HG03064 (cell line): Measurements from ENCODE around the gene CREBRF.
"Not testable (repeated sequence)": the region's sequence is repeated elsewhere in the genome, so short reads cannot be mapped to it uniquely, and the experiment has no call there.

Experiments used
- ATAC-seq: cut with Tn5 transposase; IDR thresholded peaks from one replicate; pipeline ENCODE4 v1.9.1; 2021; ENCODE audit warnings: low read depth; ENCODE audit not compliant: unreplicated experiment

Gene CREBRF, protein sequence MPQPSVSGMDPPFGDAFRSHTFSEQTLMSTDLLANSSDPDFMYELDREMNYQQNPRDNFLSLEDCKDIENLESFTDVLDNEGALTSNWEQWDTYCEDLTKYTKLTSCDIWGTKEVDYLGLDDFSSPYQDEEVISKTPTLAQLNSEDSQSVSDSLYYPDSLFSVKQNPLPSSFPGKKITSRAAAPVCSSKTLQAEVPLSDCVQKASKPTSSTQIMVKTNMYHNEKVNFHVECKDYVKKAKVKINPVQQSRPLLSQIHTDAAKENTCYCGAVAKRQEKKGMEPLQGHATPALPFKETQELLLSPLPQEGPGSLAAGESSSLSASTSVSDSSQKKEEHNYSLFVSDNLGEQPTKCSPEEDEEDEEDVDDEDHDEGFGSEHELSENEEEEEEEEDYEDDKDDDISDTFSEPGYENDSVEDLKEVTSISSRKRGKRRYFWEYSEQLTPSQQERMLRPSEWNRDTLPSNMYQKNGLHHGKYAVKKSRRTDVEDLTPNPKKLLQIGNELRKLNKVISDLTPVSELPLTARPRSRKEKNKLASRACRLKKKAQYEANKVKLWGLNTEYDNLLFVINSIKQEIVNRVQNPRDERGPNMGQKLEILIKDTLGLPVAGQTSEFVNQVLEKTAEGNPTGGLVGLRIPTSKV

DNA sequence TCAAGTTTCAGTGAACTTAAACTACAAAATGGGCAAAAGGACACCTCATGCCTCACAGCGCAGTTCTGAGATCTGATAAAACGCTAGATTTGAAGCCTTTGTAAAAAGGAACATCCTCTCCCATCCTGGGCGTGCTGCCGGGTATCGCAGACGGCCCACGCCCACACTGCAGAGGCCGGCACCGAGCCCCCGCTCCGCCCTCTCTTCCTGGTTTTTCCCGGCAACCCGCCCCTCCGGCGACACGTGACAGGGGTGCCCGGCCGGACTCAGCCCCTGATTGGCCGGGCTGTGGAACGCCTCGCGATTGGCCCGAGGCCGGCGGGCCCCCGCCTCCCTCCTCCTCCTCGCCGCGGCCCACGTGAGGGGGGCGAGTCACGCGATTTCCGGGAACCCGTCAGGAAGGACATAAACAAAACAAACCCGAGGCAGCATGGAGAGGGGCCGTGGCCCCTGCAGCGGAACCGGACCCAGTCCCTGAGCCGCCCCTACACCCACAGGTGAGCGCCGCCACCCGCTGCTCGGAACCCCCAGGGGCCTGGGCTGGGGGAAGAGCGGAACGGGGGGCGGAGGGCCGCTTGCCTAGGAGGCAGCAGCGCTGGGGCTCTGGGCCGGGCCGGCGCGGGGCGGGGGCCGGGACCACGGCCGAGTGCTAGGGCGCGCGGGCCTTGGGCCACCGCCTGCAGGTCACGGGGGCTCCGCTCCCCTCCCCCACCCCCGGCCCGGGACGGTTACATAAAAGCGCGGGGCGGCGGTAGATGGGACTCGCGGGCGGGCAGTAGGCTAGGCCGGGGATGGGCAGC is at the start of gene CREBRF:
Gene CREBRF (plus strand): TSS at position 370 of the 800 bp plus-strand sequence. CDS start 24,424 bp downstream, outside the sequence.
- ATAC-seq = peak; percentile 66

DNA sequence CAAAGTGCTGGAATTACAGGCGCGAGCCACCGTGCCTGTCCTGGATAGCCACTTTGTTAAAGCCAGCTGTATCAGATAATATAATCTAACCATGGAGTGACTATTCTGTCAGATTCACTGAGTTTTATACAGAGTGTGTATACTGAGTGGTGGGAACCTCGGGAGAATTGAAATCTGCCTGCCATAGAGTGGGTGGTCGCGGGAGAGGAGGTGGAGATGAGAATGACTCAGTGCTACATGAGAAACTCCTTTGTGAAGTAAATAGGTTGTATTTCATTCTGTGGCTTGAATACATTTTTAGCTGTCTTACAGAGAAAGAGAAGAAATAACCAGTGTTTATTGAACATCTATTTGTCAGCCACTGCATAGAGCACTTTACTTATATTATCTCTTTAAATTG is 46.1 kb upstream of the CREBRF start:
- ATAC-seq = no peak

DNA sequence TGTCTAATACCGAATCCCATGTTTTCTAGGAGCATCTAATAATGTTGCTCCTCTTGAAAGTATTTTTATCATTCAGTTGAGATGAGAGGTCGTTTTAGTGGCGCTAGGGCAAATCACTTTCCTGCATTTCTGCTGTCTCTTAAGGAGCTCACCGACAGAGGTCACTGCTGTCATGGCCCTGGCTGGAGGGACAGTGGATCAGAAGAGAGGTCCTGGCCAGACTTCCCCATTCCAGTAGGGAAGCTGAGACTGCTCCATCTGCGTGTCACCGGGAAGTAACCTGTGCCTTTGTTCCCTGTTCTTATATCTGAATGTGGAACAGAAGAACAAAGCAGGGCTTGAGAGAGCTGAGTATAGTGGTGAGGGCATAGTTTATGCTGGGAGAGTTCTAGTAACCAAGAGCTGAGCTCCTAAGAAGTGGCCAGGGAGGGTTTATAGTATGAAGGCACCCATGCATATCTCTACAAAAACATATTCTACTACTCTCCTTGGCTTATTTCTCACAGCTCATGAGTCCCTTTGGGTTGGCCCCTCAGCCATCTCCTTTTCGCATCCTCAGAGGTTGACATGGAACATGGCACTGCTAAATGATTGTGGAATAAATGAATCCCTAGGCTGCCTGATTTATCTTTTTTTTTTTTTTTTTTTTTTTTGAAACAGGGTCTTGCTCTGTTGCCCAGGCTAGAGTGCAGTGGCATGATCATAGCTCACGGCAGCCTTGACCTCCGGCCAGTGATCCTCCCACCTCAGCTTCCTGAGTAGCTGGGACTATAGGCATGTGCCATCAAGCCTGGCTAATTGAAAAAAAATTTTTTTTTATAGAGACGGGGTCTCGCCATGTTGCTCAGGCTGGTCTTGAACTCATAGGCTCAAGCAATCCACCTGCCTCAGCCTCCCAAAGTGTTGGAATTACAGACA is 45.3 kb upstream of the CREBRF start:
- no peak for ATAC-seq

DNA sequence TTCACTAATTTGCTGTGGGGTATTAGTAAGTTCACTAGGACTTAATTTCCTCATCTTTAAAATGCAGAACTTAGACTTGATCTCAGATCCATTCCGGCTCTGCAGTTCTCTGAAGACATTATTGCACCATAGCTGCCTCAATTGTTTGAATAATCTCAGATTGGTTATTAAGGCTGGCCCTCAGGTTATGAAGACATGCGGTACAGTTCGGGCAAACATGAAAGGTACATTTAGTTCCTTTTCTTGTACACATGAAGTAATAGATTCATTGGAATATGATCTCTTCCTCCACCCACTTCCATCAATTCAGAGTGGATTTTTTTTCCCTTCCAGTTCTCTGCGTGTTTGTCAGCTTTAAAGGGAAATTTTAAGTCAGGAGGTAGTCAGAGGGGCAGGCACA is 44.6 kb upstream of the CREBRF start:
- ATAC-seq = no peak

DNA sequence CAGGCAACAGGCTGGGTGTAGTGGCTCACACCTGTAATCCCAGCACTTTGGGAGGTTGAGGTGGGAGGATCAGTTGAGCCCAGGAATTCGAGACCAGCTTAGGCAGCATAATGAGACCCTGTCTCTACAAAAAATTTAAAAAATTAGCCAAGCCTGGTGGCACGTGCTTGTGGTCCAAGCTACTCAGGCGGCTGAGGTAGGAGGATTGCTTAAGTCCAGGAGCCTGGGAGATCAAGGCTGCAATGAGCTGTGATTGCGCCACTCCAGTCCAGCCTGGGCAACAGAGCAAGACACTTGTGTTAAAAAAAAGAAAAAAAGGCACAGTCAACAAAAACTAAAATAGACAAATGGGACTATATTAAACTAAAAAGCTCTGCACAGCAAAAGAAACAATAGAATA is 43.3 kb upstream of the CREBRF start:
- ATAC-seq = no peak

DNA sequence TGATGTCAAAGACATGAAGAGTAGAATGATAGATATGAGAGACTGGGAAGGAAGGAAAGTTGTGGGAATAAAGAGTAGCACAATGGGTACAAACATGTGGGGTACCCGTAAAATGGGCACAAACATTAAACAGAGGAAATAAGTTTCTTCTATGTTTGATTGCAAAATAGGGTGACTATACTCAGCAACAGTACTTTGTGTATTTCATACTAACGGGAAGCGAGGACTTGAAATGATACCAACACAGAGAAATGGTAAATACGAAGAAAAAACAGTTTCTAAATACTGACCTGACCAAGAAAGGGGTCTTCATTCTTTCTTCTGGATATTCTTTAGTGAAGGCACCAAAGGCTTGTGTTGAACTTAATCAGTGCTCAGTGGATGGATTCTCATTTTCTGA is 41.5 kb upstream of the CREBRF start:
- ATAC-seq = no peak

DNA sequence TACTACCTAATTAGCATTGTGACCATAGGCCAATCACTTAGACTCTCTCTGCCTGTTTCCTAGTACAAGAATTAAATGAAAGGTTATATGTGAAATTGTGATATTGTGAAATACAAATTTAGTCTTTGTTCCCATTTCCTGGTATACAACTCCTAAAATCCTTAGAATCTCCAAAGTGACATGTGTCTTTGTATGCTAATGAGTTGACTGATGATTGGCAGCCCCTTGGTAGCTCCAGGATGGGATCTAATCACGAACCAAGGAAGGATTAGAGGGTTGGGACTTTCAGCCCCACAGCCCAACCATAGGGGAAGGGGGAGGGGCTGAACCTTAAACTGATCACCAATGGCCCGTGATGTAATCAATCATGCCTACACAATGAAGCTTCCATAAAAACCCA is 41.0 kb upstream of the CREBRF start:
- ATAC-seq = no peak

DNA sequence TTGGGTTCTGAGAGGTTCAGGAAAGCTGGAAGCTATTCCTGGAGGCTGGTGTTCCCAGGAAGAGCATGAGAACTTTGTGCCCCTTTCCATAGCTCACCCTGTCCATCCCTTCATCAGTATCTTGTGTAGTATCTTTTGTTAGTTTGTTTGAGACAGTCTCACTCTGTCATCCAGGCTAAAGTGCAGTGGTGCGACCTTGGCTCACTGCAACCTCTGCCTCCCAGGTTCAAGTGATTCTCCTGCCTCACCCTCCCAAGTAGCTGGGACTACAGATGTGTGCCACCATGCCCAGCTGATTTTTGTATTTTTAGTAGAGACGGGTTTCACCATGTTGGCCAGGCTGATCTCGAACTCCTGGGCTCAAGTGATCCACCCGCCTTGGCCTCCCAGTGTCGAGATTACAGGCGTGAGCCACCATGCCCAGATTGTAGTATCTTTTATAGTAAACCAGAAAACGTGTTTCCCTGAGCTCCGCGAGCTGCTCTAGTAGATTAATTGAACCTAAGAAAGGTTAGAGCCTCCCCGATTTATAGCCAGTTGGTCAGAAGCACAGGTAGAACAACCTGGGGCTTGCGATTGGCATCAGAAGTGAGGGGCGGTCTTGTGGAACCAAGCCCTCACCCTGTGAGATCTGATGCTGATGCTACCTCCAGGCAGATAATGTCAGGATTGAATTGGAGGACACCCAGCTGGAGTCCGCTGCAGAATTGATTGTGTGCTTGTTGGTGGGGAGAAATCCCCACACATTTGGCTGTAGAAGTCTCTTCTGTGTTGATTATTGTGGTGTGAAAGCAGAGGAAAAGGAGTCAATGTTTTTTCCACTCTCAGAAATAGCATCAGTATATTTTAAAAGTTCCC is 40.3 kb upstream of the CREBRF start:
- ATAC-seq = no peak

DNA sequence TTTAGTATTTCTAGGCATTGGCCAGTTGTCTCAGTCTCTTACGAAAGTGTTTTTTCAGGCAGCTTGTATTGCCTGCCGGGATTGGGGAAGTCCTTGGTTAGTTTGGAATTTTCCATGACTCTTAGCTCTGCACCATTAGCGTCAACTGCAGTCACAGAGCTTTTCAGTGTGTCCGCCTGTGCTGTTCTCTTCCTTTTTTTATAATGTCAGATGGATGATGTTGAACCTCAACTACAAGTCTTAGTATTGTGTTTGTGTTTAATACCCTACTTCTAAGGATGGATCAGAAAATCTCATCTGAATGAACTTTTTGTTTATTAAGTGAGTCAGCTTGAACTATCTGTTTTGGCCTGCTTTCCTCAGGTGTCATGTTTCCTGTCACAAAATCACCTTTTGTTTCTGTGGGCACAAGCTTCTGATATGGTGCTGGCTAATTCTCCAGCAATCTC is 39.5 kb upstream of the CREBRF start:
- no peak for ATAC-seq

DNA sequence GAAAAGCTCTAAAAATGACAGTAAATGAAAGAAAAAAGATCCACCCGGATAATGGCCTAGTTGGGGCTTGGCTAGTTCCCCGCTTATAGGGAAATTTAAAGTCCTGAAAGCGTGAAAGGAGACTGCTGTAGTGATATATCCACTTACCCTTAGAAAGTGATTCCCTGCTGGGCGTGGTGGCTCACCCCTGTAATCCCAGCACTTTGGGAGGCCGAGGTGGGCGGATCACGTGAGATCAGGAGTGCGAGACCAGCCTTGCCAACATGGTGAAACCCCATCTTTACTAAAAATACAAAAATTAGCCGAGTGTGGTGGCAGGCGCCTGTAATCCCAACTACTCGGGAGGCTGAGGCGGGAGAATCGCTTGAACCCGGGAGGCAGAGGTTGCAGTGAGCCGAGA is 39.1 kb upstream of the CREBRF start:
- not testable (repeated sequence) for ATAC-seq

DNA sequence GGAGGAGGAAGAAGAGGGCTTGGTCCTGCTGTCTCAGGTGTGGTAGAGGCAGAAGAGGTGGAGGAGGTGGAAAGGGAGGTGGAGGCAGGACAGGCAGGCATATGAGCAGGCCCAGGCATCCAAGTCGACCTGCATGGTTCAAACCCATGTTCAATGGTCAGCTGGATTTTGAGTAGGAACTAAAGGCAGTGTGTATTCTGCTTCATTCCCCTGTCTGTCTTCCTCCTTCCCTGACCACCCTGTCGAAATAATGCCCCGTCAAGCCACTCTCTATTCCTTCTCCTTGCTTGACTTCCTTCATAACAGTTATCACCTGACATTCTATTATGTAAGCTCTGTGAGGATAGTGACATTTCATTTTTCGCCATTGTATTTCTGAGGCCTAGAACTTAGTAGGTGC is 37.8 kb upstream of the CREBRF start:
- ATAC-seq = no peak

DNA sequence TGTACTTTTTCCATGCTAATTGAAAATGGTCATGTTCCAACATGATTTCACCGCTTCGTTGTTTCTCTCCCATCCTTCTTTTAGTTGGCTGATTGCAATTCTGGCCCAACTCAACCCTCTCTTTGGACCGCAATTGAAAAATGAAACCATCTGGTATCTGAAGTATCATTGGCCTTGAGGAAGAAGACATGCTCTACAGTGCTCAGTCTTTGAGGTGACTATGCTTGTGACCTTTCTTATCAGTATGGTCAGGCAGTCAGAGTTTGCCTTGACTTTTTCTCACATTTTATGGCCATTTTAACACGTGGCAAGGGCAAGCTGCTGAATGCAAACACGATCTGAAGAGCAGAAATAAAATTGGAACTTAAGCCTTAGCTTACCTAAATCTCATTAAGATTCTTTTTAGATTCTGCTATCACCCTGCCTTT is 36.0 kb upstream of the CREBRF start:
- ATAC-seq = no peak

DNA sequence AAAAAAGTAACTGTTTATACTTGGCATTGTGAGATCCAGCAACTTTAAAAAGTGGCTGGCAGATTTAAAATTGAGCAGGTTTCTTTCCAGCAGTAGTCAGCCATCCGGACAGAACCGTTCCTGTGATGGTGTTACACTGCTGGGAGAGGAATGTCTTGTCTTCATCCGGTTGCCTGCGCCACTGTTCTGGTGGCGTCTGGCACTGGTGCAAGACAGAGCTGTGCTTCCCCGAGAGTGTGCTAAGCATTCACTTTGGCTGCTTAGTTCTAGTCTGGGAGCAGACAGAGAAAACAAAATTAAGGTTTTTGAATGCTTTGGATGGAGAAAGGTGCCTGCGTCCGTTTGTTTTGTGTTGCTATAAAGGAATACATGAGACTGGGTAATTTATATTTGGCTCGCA is 35.5 kb upstream of the CREBRF start:
- ATAC-seq = no peak

DNA sequence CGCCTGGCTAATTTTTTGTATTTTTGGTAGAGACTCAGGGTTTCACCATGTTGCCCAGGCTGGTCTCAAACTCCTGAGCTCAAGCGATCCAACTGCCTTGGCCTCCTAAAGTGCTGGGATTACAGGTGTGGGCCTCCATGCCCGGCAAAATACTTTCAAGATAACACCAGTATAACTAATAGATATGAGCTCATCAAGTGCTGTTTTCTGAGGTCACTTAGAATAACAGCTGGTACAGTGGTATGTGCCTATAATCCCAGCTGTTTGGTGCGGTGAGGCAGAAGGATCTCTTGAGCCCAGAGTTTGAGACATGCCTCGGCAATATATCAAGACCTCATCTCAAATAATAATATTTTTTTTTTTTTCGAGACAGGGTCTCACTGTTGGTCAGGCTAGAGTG is 30.5 kb upstream of the CREBRF start:
- no peak for ATAC-seq

DNA sequence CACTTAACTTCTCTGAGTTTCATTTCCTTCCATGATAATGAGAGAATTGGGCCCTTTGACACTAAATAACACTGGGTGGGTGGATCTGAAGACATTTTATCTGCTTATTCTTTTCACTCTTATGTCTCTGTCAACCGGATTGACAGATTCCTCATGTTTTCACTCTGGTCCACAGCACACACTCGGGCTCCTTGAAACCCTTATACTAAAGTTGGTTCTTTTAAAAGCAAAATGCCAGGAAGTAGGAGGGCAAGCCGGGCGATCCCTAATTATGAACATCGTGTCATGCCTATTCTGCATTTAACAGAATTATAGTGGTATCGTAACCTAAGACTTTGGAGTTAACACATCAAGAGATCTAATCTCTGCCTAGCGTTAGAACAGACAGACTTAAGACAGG is 28.2 kb upstream of the CREBRF start:
- no peak for ATAC-seq

DNA sequence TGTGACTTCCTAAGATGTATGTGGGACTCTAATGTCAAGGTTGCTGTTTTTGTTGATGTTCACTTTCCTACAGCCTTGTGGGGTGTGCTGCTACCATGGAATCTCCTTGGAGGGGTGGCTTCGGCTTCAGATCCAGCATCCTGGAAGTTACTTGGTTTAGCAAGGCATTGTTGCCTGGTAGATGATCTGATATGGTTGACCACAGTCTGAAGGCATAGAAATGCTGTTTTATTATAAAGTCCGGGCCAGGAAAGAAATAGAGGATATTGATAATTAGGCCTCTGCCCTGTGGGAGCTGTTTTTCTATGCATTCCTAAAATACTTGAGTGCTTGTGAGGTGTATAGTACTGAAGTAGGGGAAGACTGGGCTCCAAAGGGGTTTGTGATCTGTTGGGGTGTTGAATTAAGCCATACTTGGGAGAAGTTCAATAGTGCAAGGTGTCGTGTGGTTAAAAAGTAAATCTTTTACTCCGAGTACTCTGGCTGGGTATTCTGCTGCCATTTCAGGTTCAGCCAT is 27.3 kb upstream of the CREBRF start:
- no peak for ATAC-seq

DNA sequence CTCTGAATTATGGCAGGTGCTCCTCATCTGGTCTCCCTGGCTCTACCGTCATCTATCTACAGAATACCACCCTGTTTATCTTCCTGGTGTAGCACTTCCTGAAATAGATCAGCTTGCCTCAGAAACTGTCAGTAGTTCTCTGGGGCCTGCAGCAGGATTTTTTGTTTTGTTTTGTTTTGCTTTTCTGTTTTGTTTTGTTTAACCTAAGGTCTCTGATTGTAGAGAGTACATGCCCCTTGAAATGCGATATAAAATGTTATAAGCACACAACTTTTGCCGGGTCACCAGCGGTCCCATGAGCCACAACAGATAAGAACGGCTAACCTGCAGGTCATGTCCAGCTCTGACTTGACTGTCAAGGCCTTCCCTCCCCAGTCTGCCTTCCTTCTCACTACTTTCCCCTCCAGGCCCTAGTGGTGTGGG is 26.6 kb upstream of the CREBRF start:
- ATAC-seq = no peak

DNA sequence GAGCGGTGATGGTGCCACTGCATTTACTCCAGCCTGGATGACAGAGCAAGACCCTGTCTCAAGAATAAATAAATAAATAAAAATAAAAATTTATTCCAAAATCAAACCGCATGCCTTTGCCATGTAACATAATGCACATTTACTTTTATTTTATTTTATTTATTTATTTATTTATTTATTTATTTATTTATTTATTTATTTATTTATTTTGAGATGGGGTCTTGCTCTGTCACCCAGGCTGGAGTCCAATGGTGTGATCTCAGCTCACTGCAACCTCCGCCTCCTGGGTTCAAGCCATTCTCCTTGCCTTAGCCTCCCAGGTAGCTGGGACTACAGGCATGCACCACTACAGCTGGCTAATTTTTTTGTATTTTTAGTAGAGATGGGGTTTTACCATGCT is 24.1 kb upstream of the CREBRF start:
- not testable (repeated sequence) for ATAC-seq

DNA sequence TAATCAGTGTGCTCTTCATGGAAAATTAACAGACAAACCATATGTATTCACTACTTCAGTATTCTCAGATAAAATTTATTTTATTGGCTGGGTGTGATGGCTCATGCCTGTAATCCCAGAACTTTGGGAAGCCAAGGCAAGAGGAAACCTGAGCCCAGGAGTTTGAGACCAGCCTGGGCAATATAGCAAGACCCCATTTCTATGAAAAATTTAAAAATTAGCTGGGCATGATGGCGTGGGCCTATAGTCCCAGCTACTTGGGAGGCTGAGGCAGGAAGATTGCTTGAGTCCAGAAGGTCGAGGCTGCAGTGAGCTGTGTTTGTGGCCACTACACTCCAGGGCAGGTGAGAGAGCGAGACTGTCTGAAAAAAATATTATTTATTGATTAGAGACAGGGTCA is 23.4 kb upstream of the CREBRF start:
- no peak for ATAC-seq
